ENCODE results near the gene REL.

DNA sequence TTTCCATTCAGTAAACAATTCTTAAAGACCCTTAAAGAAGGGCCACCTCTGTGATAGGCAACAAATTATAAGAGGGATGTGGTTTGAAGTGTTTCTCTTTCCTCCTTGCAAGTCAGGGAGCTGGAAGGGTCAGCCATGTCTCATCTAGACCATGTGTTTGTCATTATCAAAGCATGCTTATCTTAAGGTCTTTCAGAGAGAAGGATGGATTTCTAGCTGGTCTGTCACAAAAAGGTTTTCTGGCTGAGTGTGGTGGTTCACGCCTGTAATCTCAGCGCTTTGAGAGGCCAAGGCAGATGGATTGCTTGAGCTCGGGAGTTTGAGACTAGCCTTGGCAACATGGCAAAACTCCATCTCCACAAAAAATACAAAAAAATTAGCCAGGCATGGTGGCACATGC, 77.0 kb downstream of the REL start:
- no peak for TF ChIP-seq POLR2AphosphoS5 (IDR thresholded peaks at IDR 0.05; ENCODE audit: low read depth, low read length)
- no peak for TF ChIP-seq POLR2A (IDR thresholded peaks at IDR 0.05; ENCODE audit: insufficient read depth in 1 of 2, low read depth in 2 of 2, low read length in 2 of 2)
- TF ChIP-seq, protein P1, sequence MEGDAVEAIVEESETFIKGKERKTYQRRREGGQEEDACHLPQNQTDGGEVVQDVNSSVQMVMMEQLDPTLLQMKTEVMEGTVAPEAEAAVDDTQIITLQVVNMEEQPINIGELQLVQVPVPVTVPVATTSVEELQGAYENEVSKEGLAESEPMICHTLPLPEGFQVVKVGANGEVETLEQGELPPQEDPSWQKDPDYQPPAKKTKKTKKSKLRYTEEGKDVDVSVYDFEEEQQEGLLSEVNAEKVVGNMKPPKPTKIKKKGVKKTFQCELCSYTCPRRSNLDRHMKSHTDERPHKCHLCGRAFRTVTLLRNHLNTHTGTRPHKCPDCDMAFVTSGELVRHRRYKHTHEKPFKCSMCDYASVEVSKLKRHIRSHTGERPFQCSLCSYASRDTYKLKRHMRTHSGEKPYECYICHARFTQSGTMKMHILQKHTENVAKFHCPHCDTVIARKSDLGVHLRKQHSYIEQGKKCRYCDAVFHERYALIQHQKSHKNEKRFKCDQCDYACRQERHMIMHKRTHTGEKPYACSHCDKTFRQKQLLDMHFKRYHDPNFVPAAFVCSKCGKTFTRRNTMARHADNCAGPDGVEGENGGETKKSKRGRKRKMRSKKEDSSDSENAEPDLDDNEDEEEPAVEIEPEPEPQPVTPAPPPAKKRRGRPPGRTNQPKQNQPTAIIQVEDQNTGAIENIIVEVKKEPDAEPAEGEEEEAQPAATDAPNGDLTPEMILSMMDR (CRISPR knock-in tag; IDR thresholded peaks at IDR 0.05): no peak
- TF ChIP-seq, protein P2, sequence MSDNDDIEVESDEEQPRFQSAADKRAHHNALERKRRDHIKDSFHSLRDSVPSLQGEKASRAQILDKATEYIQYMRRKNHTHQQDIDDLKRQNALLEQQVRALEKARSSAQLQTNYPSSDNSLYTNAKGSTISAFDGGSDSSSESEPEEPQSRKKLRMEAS (IDR thresholded peaks at IDR 0.05): no peak
- TF ChIP-seq ZNF530 (CRISPR knock-in tag; IDR thresholded peaks at IDR 0.05; ENCODE audit: low read depth): no peak
- TF ChIP-seq, protein P3, sequence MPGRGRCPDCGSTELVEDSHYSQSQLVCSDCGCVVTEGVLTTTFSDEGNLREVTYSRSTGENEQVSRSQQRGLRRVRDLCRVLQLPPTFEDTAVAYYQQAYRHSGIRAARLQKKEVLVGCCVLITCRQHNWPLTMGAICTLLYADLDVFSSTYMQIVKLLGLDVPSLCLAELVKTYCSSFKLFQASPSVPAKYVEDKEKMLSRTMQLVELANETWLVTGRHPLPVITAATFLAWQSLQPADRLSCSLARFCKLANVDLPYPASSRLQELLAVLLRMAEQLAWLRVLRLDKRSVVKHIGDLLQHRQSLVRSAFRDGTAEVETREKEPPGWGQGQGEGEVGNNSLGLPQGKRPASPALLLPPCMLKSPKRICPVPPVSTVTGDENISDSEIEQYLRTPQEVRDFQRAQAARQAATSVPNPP (CRISPR knock-in tag; IDR thresholded peaks at IDR 0.05): no peak
- TF ChIP-seq TP53 (CRISPR knock-in tag; conservative IDR thresholded peaks at IDR 0.05): no peak
- no peak for TF ChIP-seq ZNF274 (CRISPR knock-in tag; IDR thresholded peaks at IDR 0.05)
- no peak for TF ChIP-seq YEATS4 (CRISPR knock-in tag; IDR thresholded peaks at IDR 0.05; ENCODE audit: borderline replicate concordance)
- TF ChIP-seq ZNF550 (CRISPR knock-in tag; IDR thresholded peaks at IDR 0.05; ENCODE audit: borderline replicate concordance): no peak
- TF ChIP-seq CEBPG (CRISPR knock-in tag; IDR thresholded peaks at IDR 0.05): no peak
- no peak for TF ChIP-seq PHF21A (CRISPR knock-in tag; IDR thresholded peaks at IDR 0.05)
